GM10248 (cell line): ENCODE measurements around the gene LCN12.

Experiments
- CTCF ChIA-PET: fragments of 300-600 bp; sonication (Branson Sonifier 250); formaldehyde crosslinking; extraction: SDS; loops from one replicate; lab custom pipeline; 2021; ENCODE audit warnings: antibody characterized with exemption; lab: Yijun Ruan, JAX
- POLR2A ChIA-PET: fragments of 350-650 bp; sonication (Branson Sonifier 250); formaldehyde crosslinking; extraction: SDS; loops from one replicate; lab custom pipeline; 2020; ENCODE audit warnings: antibody characterized with exemption; lab: Yijun Ruan, JAX
- DNase-seq: peaks from one replicate; pipeline ENCODE4 v3.0.0; 2012; ENCODE audit errors: extremely low spot score
- CTCF ChIP-seq: IDR thresholded peaks from 2 replicates; pipeline ENCODE4 v1.5.1; 2012; ENCODE audit warnings: mild to moderate bottlenecking, low read depth; ENCODE audit errors: extremely low read depth, missing control alignments, control extremely low read depth

LCN12 gene

GRCh38 chr9:136934277-136934676, 17.8 kb upstream of the LCN12 start:
- ChIA-PET CTCF (interaction anchor here (1.5 to 2.6 kb wide), 2 partner anchors 10 to 92 kb away, joined by 3 to 10 read pairs; partner anchors contain the start of genes AJM1 and FBXW5), POLR2A (no interaction called here)
- DNase-seq, result no peak
- TF ChIP-seq CTCF, result no peak

GRCh38 chr9:136935651-136936050, 16.4 kb upstream of the LCN12 start:
- TF ChIP-seq CTCF, result no peak
- CTCF ChIA-PET, result interaction anchor here (1.5 to 2.6 kb wide), 2 partner anchors 8 to 94 kb away, joined by 3 to 10 read pairs; partner anchors contain the start of genes AJM1 and FBXW5
- POLR2A ChIA-PET, result no interaction called here
- no peak for DNase-seq

DNA sequence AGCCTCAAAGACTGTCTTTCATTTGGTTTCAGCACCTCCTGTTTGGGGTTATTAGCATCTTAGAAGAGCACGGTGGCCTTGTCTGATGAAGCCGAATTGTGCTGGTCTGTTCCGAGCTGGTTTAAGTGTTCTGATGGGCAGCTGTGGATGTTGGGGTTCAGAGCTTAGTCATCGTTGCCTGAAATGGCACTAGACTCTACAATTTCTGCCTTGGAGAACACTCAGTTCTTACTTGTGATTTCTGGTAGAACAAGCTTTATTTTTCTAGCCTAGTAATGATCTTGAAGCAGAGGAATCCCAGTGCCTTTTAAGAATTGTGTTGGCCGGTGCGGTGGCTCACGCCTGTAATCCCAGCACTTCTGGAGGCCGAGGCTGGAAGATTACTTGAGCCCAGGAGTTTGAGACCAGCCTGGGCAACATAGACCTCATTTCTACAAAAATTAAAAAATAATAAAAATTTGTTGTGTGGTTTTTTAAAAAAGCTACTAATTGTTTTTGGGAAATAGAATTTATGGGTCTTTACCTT, 15.4 kb upstream of the LCN12 start:
- CTCF ChIA-PET, result interaction anchor here (0.8 to 2.6 kb wide), 3 partner anchors 95 to 303 kb away, joined by 3 to 10 read pairs (median 5); partner anchors contain the start of gene AJM1
- no peak for DNase-seq
- POLR2A ChIA-PET, result no interaction called here
- TF ChIP-seq CTCF, result no peak

DNA sequence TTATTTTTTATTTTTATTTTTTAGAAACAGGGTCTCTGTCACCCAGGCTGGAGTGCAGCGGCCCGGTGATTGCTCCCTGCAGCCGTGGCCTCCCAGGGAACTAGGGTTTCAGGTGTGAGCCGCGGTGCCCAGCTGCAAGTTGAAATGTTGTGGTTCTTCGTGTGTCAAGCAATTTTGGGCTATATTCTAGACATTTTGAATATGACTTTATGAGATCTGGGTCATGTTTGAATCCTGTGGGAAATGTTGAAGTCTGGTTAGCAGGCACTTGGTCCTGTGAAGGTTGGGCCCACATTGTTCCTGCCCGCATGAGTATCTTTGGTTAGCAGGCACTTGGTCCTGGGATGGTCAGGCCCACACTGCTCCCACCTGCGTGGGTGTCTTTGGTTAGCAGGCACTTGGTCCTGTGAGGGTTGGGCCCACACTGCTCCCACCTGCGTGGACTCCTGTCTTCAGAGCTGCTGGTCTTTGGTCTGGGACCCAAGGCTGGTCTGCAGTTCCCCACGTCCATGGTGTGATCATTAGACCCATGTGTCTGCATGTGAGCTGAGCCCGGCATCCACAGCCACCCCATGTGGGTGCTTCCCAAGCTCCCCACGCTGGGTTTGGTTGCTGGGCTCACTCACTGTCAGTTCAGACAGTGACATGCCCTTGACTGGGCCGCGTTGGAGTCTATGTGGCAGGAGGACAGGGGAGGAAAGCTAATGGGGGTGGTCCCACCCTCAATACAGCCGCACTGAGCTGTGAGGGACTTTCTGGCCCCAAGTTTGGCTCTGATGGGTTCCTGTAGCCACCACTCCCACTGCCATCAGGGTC, 14.7 kb upstream of the LCN12 start:
- no peak for DNase-seq
- no peak for TF ChIP-seq CTCF
- ChIA-PET CTCF (interaction anchor here (1.1 to 2.6 kb wide), 2 partner anchors 95 to 98 kb away, joined by 5 to 10 read pairs; partner anchors contain the start of gene AJM1), POLR2A (interaction anchor here (1.0 kb wide), 1 partner anchor 35 kb away, joined by 3 read pairs; no protein-coding TSS in a partner anchor)

- TF ChIP-seq CTCF, result no peak
- ChIA-PET POLR2A (no interaction called here), CTCF (interaction anchor here (1.0 to 1.3 kb wide), 2 partner anchors 9 to 90 kb away, joined by 4 to 5 read pairs; no protein-coding TSS in a partner anchor)
- DNase-seq, result no peak
Measured at GRCh38 chr9:136939431-136939995, 12.6 kb upstream of the LCN12 start.

DNA sequence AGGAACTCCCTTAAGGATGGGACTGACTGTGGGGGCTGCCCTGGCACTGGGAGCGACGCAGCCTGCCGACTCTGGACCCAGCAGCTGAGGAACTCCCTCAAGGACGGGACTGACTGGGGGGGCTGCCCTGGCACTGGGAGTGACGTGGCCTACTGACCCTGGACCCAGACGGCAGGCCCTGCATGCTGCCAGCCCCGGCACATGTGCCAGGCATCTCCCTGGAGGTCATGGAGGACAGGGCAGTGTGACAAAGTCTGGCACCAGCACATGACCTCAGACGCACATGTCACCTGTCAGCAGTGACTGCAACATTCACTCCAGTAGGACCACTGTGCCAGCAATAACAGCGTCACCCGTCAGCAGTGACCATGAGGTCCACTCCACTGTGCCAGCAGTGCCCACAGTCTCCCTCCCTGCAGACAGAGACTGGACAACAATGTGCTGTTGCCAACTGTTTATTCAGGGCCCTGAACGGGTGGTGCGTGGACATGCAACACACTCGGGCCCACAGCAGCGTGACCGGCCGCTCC, 12.0 kb upstream of the LCN12 start:
- DNase-seq, result no peak
- TF ChIP-seq CTCF, result no peak
- CTCF ChIA-PET, result interaction anchor here (1.0 to 1.3 kb wide), 2 partner anchors 8 to 89 kb away, joined by 4 to 5 read pairs; no protein-coding TSS in a partner anchor
- POLR2A ChIA-PET, result no interaction called here
